ENCODE data around the gene KEL.
"Not testable (repeated sequence)": the region's sequence is repeated elsewhere in the genome, so short reads cannot be mapped to it uniquely, and the experiment has no call there.

The KEL gene

DNA sequence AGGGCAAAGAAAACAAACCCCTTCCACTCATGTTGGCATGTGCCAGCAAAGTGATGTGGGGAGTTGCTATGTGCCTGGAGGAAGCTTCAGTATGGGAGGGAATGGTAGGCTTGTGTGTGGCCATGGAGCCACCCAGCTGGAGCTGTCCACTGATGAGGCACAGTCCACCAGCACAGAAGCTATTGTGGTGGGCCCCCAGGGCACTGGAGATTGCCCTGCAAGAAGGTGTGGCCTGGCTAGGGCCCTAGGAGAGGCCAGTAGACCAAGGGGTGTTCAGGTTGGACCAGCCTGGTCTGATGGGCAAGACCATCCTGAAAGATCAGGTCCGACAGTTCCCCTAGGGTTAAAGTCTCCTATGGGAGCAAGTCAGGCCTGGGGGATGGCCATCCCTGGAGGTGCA lies 22.1 kb upstream of the KEL start:
- Histone ChIP-seq H3K4me3 (ENCODE audit: low read length) (no peak overlapping the region), H3K9ac (ENCODE audit: low read length) (no peak overlapping the region), H3K27ac (ENCODE audit: low read depth, low read length) (no peak overlapping the region), H3K4me1 (ENCODE audit: control insufficient read depth, insufficient read depth, low read length) (no peaks in the 10 kb centered on the region), H3K36me3 (ENCODE audit: control insufficient read depth, insufficient read depth, low read length) (no peaks in the 10 kb centered on the region), H3K27me3 (ENCODE audit: control insufficient read depth, insufficient read depth, low read length) (no peaks in the 10 kb centered on the region)

- Histone ChIP-seq H3K36me3 (ENCODE audit: control insufficient read depth, insufficient read depth, low read length) (no peaks in the 10 kb centered on the region), H3K27ac (ENCODE audit: low read depth, low read length) (no peak overlapping the region), H3K4me1 (ENCODE audit: control insufficient read depth, insufficient read depth, low read length) (no peaks in the 10 kb centered on the region), H3K9ac (ENCODE audit: low read length) (no peak overlapping the region), H3K4me3 (ENCODE audit: low read length) (no peak overlapping the region), H3K27me3 (ENCODE audit: control insufficient read depth, insufficient read depth, low read length) (no peaks in the 10 kb centered on the region)
Measured at GRCh38 chr7:142983825-142984224, 21.7 kb upstream of the KEL start.

DNA sequence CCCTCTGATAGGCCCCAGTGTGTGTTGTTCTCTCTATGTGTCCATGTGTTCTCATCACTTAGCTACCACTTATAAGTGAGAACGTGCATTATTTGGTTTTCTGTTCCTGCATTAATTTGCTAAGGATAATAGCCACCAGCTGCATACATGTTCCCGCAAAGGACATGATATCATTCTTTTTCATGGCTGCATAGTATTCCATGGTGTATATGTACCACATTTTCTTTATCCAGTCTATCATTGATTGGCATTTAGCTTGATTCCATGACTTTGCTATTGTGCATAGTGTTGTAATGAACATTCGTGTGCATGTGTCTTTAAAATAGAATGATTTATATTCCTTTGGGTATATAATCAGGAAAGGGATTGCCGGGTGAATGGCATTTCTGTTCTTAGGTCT lies 16.2 kb upstream of the KEL start:
- not testable (repeated sequence) for H3K27ac ChIP-seq (ENCODE audit: low read depth, low read length); H3K4me1 ChIP-seq (ENCODE audit: control insufficient read depth, insufficient read depth, low read length); H3K9ac ChIP-seq (ENCODE audit: low read length); H3K27me3 ChIP-seq (ENCODE audit: control insufficient read depth, insufficient read depth, low read length); H3K4me3 ChIP-seq (ENCODE audit: low read length); H3K36me3 ChIP-seq (ENCODE audit: control insufficient read depth, insufficient read depth, low read length)

DNA sequence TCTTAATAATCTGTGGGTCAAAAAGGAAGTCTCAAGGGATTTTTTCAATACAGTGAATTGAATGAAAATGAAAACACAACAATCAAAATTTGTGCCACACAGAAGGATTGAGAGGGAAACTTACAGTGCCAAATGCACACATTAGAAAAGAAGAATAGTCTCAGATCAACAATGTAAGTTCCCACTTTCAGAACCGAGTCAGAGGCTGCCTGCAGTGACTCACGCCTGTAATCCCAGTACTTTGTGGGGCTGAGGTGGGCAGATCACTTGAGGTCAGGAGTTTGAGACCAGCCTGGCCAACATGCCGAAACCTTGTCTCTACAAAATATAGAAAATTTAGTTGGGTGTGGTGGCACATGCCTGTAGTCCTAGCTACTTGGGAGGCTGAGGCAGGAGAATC lies 12.5 kb upstream of the KEL start:
- H3K27ac ChIP-seq (ENCODE audit: low read depth, low read length) = no peak overlapping the region
- H3K27me3 ChIP-seq (ENCODE audit: control insufficient read depth, insufficient read depth, low read length) = no peaks in the 10 kb centered on the region
- H3K4me1 ChIP-seq (ENCODE audit: control insufficient read depth, insufficient read depth, low read length) = no peaks in the 10 kb centered on the region
- H3K9ac ChIP-seq (ENCODE audit: low read length) = no peak overlapping the region
- no peaks in the 10 kb centered on the region for H3K36me3 ChIP-seq (ENCODE audit: control insufficient read depth, insufficient read depth, low read length)
- no peak overlapping the region for H3K4me3 ChIP-seq (ENCODE audit: low read length)

GRCh38 chr7:142969183-142969582 lies 7.0 kb upstream of the KEL start:
- no peak overlapping the region for H3K4me3 ChIP-seq (ENCODE audit: low read length)

DNA sequence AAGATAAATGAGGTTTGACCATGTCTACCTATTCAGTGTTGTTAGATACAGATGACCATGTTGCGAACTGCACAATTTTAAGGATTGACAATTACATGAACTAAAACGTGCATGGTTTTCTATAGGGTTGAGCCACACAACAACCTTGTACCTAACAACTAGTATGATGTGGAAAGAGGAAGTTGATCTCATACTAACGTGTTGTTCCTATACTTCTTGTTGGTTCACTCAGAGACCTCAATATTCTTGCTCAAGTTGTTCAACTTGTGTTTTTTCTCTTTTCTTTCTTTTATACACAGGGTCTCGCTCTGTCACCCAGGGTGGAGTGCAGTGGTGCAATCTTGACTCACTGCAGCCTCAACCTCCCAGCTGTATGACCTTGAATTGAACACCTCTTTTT lies 6.1 kb upstream of the KEL start:
- no peaks in the 10 kb centered on the region for H3K27me3 ChIP-seq (ENCODE audit: control insufficient read depth, insufficient read depth, low read length)
- H3K9ac ChIP-seq (ENCODE audit: low read length) = no peak overlapping the region
- H3K36me3 ChIP-seq (ENCODE audit: control insufficient read depth, insufficient read depth, low read length) = no peaks in the 10 kb centered on the region
- no peak overlapping the region for H3K27ac ChIP-seq (ENCODE audit: low read depth, low read length)
- no peaks in the 10 kb centered on the region for H3K4me1 ChIP-seq (ENCODE audit: control insufficient read depth, insufficient read depth, low read length)
- H3K4me3 ChIP-seq (ENCODE audit: low read length) = no peak overlapping the region

More at GRCh38 chr7:142969183-142969582, 7.0 kb upstream of the KEL start:
- Histone ChIP-seq H3K4me1 (ENCODE audit: control insufficient read depth, insufficient read depth, low read length) (no peaks in the 10 kb centered on the region), H3K36me3 (ENCODE audit: control insufficient read depth, insufficient read depth, low read length) (no peaks in the 10 kb centered on the region), H3K27me3 (ENCODE audit: control insufficient read depth, insufficient read depth, low read length) (no peaks in the 10 kb centered on the region), H3K9ac (ENCODE audit: low read length) (no peak overlapping the region), H3K27ac (ENCODE audit: low read depth, low read length) (no peak overlapping the region)

DNA sequence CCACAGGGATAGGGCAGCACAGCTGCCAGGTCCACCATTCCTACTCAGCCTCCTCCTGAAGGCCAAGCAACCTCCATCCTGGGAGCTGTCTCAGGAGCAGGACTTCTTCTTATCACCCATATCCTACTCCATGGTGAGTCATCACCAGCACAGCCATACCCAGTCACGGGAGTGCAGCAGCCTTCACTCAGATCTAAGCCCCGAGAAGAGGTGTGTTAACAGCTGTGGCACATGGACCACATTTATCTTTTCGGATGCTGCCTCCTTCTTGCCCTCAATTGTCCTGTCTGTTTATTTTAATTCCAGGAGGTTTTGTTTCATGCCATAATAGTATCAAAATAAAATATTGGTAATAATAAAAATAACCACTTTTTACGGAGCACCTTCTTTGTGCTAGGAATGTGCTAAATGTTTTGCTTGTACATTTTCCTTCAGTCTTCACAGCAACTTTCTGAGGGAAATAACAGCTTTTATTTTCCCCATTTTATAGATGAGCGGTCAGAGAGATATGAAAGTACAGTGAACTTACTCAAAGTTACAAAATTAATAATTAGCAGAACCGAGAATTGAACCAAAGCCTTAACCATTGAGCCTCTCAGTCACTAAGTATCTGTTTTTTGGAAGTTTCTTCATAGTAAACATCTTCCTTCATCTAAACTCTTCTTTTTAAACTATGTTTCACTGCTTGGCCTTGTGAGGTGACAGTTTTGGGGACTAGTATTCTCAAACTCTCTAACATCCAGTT lies 2.5 kb upstream of the KEL start:
- Histone ChIP-seq H3K9ac (ENCODE audit: low read length) (no peak overlapping the region), H3K4me1 (ENCODE audit: control insufficient read depth, insufficient read depth, low read length) (no peaks in the 10 kb centered on the region), H3K27me3 (ENCODE audit: control insufficient read depth, insufficient read depth, low read length) (no peaks in the 10 kb centered on the region), H3K27ac (ENCODE audit: low read depth, low read length) (no peak overlapping the region), H3K36me3 (ENCODE audit: control insufficient read depth, insufficient read depth, low read length) (no peaks in the 10 kb centered on the region), H3K4me3 (ENCODE audit: low read length) (no peak overlapping the region)

DNA sequence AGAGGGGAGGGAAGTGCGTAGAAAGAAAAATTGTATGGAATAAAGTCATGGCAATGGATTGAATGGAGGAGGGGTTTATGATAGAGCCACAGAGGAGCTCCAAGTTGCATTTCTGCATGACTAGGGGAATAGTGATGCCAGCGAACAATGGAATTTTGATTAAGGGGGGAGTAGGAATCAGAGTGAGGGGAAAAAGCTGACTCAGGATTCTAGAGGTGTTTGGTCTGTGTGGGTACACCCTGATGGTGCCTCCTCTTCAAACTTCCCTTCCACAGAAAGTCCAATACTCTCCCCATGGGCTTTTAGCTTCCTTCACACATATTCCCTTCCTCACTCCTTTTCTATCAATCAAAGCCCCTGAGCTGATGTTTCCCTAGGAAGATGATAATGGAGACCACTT lies 1.8 kb upstream of the KEL start:
- Histone ChIP-seq H3K4me1 (ENCODE audit: control insufficient read depth, insufficient read depth, low read length) (no peaks in the 10 kb centered on the region), H3K36me3 (ENCODE audit: control insufficient read depth, insufficient read depth, low read length) (no peaks in the 10 kb centered on the region), H3K27me3 (ENCODE audit: control insufficient read depth, insufficient read depth, low read length) (no peaks in the 10 kb centered on the region), H3K27ac (ENCODE audit: low read depth, low read length) (no peak overlapping the region), H3K4me3 (ENCODE audit: low read length) (no peak overlapping the region), H3K9ac (ENCODE audit: low read length) (no peak overlapping the region)

DNA sequence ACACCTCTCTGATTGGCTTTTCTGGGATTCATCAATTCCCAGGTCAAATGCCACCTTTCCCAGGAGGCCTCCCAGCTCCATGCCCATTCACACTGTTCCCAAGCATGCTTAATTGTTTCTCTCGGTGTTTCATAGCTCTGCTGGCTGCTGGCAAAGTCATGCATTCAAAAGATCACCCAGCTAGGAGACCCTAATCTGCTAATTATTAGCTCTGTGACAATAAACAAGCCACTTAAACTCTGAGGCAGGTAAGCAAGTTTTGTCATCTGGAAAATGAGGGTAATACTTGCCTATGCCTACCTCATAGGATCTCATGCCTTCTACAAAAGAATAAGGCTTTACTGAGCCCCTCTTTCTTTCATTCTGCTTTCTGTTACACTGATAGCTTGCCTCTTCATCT lies 828 bp upstream of the KEL start:
- Histone ChIP-seq H3K4me3 (ENCODE audit: low read length) (no peak overlapping the region), H3K27ac (ENCODE audit: low read depth, low read length) (no peak overlapping the region), H3K27me3 (ENCODE audit: control insufficient read depth, insufficient read depth, low read length) (no peaks in the 10 kb centered on the region), H3K4me1 (ENCODE audit: control insufficient read depth, insufficient read depth, low read length) (no peaks in the 10 kb centered on the region), H3K9ac (ENCODE audit: low read length) (no peak overlapping the region), H3K36me3 (ENCODE audit: control insufficient read depth, insufficient read depth, low read length) (no peaks in the 10 kb centered on the region)

- Histone ChIP-seq H3K4me3 (ENCODE audit: low read length) (no peak overlapping the region), H3K27ac (ENCODE audit: low read depth, low read length) (no peak overlapping the region)
Measured at GRCh38 chr7:142961595-142961972, 579 bp downstream of the KEL start.

GRCh38 chr7:142960955-142961512 lies 1.1 kb downstream of the KEL start:
- H3K9ac ChIP-seq (ENCODE audit: low read length) = no peak overlapping the region
- no peak overlapping the region for H3K27ac ChIP-seq (ENCODE audit: low read depth, low read length)
- no peak overlapping the region for H3K4me3 ChIP-seq (ENCODE audit: low read length)
- H3K4me1 ChIP-seq (ENCODE audit: control insufficient read depth, insufficient read depth, low read length) = no peaks in the 10 kb centered on the region
- no peaks in the 10 kb centered on the region for H3K36me3 ChIP-seq (ENCODE audit: control insufficient read depth, insufficient read depth, low read length)
- H3K27me3 ChIP-seq (ENCODE audit: control insufficient read depth, insufficient read depth, low read length) = no peaks in the 10 kb centered on the region

More at GRCh38 chr7:142961595-142961972, 579 bp downstream of the KEL start:
- no peaks in the 10 kb centered on the region for H3K36me3 ChIP-seq (ENCODE audit: control insufficient read depth, insufficient read depth, low read length)
- no peak overlapping the region for H3K9ac ChIP-seq (ENCODE audit: low read length)
- no peaks in the 10 kb centered on the region for H3K27me3 ChIP-seq (ENCODE audit: control insufficient read depth, insufficient read depth, low read length)
- H3K4me1 ChIP-seq (ENCODE audit: control insufficient read depth, insufficient read depth, low read length) = no peaks in the 10 kb centered on the region

DNA sequence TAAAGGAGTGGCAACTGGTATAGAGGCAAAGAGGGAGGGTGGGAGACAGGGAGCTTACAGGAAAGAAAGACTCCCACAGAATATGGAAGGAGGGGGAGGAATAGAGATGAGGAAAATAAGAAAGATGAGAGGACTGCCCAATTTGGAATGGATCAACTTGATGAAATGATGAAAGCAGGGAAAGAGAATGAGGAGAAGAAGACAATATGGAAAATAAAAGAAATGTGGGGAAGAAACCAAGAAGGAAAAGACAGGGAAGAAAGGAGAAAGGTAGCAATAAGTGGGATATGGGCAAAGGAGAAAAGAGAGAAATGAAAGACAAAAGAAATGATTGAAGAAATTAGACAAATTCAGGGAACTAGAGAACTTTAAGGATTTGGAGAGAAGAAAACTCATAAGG lies 3.0 kb downstream of the KEL start:
- no peak overlapping the region for H3K4me3 ChIP-seq (ENCODE audit: low read length)
- no peaks in the 10 kb centered on the region for H3K36me3 ChIP-seq (ENCODE audit: control insufficient read depth, insufficient read depth, low read length)
- no peak overlapping the region for H3K27ac ChIP-seq (ENCODE audit: low read depth, low read length)
- H3K4me1 ChIP-seq (ENCODE audit: control insufficient read depth, insufficient read depth, low read length) = no peaks in the 10 kb centered on the region
- no peaks in the 10 kb centered on the region for H3K27me3 ChIP-seq (ENCODE audit: control insufficient read depth, insufficient read depth, low read length)
- no peak overlapping the region for H3K9ac ChIP-seq (ENCODE audit: low read length)

GRCh38 chr7:142957723-142958122 lies 4.4 kb downstream of the KEL start:
- no peak overlapping the region for H3K27ac ChIP-seq (ENCODE audit: low read depth, low read length)
- no peaks in the 10 kb centered on the region for H3K36me3 ChIP-seq (ENCODE audit: control insufficient read depth, insufficient read depth, low read length)

More at GRCh38 chr7:142957723-142958122, 4.4 kb downstream of the KEL start:
- H3K27me3 ChIP-seq (ENCODE audit: control insufficient read depth, insufficient read depth, low read length) = no peaks in the 10 kb centered on the region
- H3K9ac ChIP-seq (ENCODE audit: low read length) = no peak overlapping the region
- H3K4me1 ChIP-seq (ENCODE audit: control insufficient read depth, insufficient read depth, low read length) = no peaks in the 10 kb centered on the region
- H3K4me3 ChIP-seq (ENCODE audit: low read length) = no peak overlapping the region
